ENCODE measurements around the gene DBET. TPM values are rescaled to one million over a fixed set of nuclear protein-coding genes. Genes with fewer than 3 reads are reported as not detected.
"Not testable (repeated sequence)": the region's sequence is repeated elsewhere in the genome, so short reads cannot be mapped to it uniquely, and the experiment has no call there.

DBET gene
- polyA plus RNA-seq, 1 experiment = not detected

DNA sequence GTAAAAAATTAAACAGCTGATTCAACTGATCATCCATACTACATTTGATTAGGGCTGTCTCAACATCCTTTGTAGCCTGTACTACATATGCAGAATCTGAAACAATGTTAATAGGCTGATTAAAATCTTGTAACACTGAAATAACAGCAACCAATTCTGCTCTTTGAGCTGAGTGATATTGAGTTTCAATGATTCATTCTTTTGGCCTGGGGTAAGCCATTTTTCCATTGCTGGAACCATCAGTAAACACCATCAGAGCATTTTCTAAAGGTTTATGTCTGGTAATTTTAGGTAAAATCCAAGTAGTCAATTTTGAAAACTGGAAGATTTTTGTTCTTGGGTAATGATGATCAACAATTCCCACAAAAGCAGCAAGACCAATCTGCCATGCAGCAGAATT is 45.7 kb downstream of the DBET start:
- DNase-seq (ENCODE audit: low read depth, low spot score); H3K27ac ChIP-seq (ENCODE audit: low read depth, low read length); H3K27me3 ChIP-seq (ENCODE audit: control insufficient read depth, insufficient read depth, low read length); H3K4me3 ChIP-seq (ENCODE audit: low read depth, low read length); CTCF ChIA-PET; POLR2A ChIA-PET: not testable (repeated sequence)
- H3K9me3 ChIP-seq (ENCODE audit: control insufficient read depth, insufficient read depth, low read length) = peaks cover 36% of the 10 kb centered on the region

GRCh38 chr4:190110570-190111295 is 46.4 kb downstream of the DBET start:
- H3K27ac ChIP-seq (ENCODE audit: low read depth, low read length); H3K4me3 ChIP-seq (ENCODE audit: low read depth, low read length); H3K27me3 ChIP-seq (ENCODE audit: control insufficient read depth, insufficient read depth, low read length); DNase-seq (ENCODE audit: low read depth, low spot score); POLR2A ChIA-PET; CTCF ChIA-PET: not testable (repeated sequence)
- H3K9me3 ChIP-seq (ENCODE audit: control insufficient read depth, insufficient read depth, low read length) = peaks cover 36% of the 10 kb centered on the region

GRCh38 chr4:190112879-190113278 is 48.6 kb downstream of the DBET start:
- H3K27me3 ChIP-seq (ENCODE audit: control insufficient read depth, insufficient read depth, low read length); POLR2A ChIA-PET; DNase-seq (ENCODE audit: low read depth, low spot score); CTCF ChIA-PET; H3K4me3 ChIP-seq (ENCODE audit: low read depth, low read length); H3K27ac ChIP-seq (ENCODE audit: low read depth, low read length): not testable (repeated sequence)
- peaks cover 25% of the 10 kb centered on the region for H3K9me3 ChIP-seq (ENCODE audit: control insufficient read depth, insufficient read depth, low read length)

DNA sequence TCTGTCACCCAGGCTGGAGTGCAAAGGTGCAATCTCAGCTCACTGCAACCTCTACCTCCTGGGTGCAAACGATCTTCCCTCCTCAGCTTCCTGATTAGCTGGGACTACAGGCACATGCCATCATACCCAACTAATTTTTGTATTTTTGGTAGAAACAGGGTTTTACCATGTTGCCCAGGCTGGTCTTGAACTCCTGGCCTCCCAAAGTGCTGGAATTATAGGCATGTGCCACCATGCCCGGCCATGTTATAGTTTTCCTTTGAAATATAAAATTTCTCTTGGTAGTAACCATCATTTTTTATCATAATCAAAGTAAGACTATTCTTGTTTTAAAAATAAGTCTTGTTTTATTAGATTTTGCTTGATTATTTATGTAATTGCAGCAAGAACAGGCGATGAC is 50.7 kb downstream of the DBET start:
- POLR2A ChIA-PET; CTCF ChIA-PET; H3K27me3 ChIP-seq (ENCODE audit: control insufficient read depth, insufficient read depth, low read length): not testable (repeated sequence)

More for the DNA sequence above, 50.7 kb downstream of the DBET start:
- H3K9me3 ChIP-seq (ENCODE audit: control insufficient read depth, insufficient read depth, low read length) = peaks cover 18% of the 10 kb centered on the region
- not testable (repeated sequence) for H3K4me3 ChIP-seq (ENCODE audit: low read depth, low read length); DNase-seq (ENCODE audit: low read depth, low spot score); H3K27ac ChIP-seq (ENCODE audit: low read depth, low read length)

Small RNA genes within 50 kb of the gene (small RNA-seq; reads per million reads assigned to genes)
- gene RNA5SP174 (ENCODE audit: insufficient read length, low read depth) (not detected), gene RNA5SP175 (ENCODE audit: insufficient read length, low read depth) (1.6 reads per million)

Other genes with a start within 250 kb of the DBET start
- 16.7 and 26.3 TPM in 2 replicates for gene FRG1, start 123.6 kb upstream of the DBET start, polyA plus RNA-seq (2011; rRNA removed)
- not detected in 2 replicates for gene FRG2, start 37.2 kb upstream of the DBET start, polyA plus RNA-seq (2011; rRNA removed)
- gene DUX4, start 109.3 kb downstream of the DBET start, polyA plus RNA-seq (2011; rRNA removed) = not detected in 2 replicates